ENCODE measurements around the gene CD300C.
"Not testable (repeated sequence)": the region's sequence is repeated elsewhere in the genome, so short reads cannot be mapped to it uniquely, and the experiment has no call there.

The CD300C gene

GRCh38 chr17:74503949-74504348, 42.0 kb downstream of the CD300C start:
- not testable (repeated sequence) for DNase-seq

GRCh38 chr17:74502861-74503260, 43.1 kb downstream of the CD300C start:
- DNase-seq, result no peak

DNA sequence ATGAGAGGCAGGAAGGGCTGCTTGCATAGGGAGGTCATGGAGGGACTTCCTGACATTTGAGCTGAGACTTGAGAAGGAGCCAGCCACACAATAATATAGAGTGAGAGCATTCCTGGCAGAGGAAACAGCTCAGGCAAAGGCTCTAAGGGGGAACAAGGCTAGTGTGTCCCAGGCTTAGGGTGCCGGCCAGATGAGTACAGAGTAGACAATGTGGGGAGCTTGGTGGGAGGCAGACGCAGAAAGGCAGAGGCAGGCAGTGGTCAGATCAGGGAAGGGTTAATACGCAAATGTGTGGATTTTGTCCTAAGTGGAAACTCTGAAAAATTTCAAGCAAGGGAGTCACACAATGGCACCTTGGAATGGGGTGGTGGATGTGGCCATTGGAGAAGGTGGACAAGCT, 45.9 kb downstream of the CD300C start:
- no peak for DNase-seq

DNA sequence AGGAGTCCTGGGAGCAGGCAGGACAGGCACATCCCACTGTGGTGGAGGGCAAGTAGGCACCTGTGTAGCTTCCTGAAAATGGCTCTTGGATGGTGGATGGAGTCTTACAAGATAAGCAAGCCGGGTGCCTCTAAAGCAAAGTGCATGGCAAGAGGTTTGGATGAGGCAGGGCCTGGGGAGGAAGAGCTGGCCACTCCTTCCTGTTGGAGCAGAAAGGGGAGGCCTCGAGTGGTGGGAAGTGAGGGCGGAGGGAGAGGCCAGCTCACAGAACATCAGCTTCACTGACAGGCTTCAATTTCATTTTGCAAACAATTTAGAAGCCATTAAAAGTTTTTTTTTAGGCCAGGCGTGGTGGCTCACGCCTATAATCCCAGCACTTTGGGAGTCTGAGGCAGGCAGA, 48.4 kb downstream of the CD300C start:
- DNase-seq, result no peak

- DNase-seq, result peak; percentile 76
Observed at GRCh38 chr17:74493331-74493833, 52.5 kb downstream of the CD300C start.

DNA sequence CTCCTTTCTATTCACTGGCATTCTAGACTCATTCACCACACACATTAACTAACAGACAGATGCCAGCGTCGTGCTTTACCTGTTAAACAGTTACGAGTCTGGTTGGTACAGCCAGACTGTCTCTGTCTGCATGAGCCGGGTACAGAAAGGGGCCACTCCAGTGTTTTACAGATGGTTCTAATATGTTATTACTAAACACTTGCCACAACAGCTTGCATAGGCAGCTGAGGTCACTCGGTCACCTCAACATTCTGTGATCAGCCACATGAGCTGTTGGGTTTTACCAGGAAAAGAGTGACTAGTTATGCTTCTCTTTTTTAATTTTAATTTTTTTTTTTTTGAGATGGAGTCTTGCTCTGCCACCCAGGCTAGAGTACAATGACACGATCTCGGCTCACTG, 54.3 kb downstream of the CD300C start:
- DNase-seq, result no peak
